T-cell (primary cell): Measurements from ENCODE around the gene CPNE4. TPM values are rescaled to one million over a fixed set of nuclear protein-coding genes. Genes with fewer than 3 reads are reported as not detected.

Source experiments
- ATAC-seq, 4 experiments: fragments of 200-7000 bp in 3 of 4; fragments of 150-1000 bp in 1 of 4; cut with Tn5 transposase; replicated peaks in 1 of 4; 1 replicate in 3 of 4; 2 replicates in 1 of 4; pipeline ENCODE4 v1.10.0; 2021; ENCODE audit warnings: moderate library complexity in 3 of 4, mild to moderate bottlenecking in 2 of 4, moderate number of reproducible peaks in 1 of 4
- CTCF ChIA-PET, 2 donors: fragments of 300-600 bp; sonication (Branson Sonifier 250); formaldehyde crosslinking; loops; one replicate each; lab custom pipeline; 2022; ENCODE audit warnings: antibody characterized with exemption in 2 of 2; lab: Charles Lee
- POLR2A ChIA-PET, 2 donors: fragments of 300-600 bp; sonication (Branson Sonifier 250); formaldehyde crosslinking; loops; one replicate each; lab custom pipeline; 2022; ENCODE audit warnings: antibody characterized with exemption in 2 of 2; lab: Charles Lee
- DNase-seq, 35 experiments: peaks; one replicate each; pipeline versions ENCODE4 v3.0.0 to v3.0.0-alpha.2; 2013 to 2023
- H3K27ac ChIP-seq: one replicate; pipeline ENCODE4 v1.5.1; 2013; ENCODE audit warnings: low read length
- H3K27me3 ChIP-seq, 2 experiments: replicated peaks in 1 of 2; 1 replicate in 1 of 2; 2 replicates in 1 of 2; pipeline versions ENCODE4 v1.6.1 to v1.7.0; 2013; ENCODE audit warnings: low read length in 1 of 2, mixed read lengths in 1 of 2; ENCODE audit not compliant: control insufficient read depth in 2 of 2, insufficient read depth in 2 of 2; ENCODE audit errors: extremely low read depth in 1 of 2
- H3K36me3 ChIP-seq, 2 donors: 1 replicate in 1 of 2; 2 replicates in 1 of 2; pipeline versions ENCODE4 v1.6.1 to v1.7.0; 2013; ENCODE audit warnings: low read length in 1 of 2; ENCODE audit not compliant: control insufficient read depth in 2 of 2, insufficient read depth in 1 of 2; ENCODE audit errors: extremely low read depth in 1 of 2
- H3K4me1 ChIP-seq, 2 experiments: 1 replicate in 1 of 2; 2 replicates in 1 of 2; pipeline versions ENCODE4 v1.6.1 to v1.7.0; 2013; ENCODE audit warnings: low read length in 2 of 2, mixed read lengths in 1 of 2; ENCODE audit not compliant: insufficient read depth in 2 of 2, control insufficient read depth in 1 of 2; ENCODE audit errors: extremely low read depth in 1 of 2
- H3K4me3 ChIP-seq, 2 donors: 1 replicate in 1 of 2; 2 replicates in 1 of 2; pipeline versions ENCODE4 v1.5.1 to v1.7.0; 2013; ENCODE audit warnings: mild to moderate bottlenecking in 2 of 2, low read length in 1 of 2, moderate library complexity in 1 of 2; ENCODE audit not compliant: control insufficient read depth in 1 of 2; ENCODE audit errors: extremely low read depth in 1 of 2
- H3K9me3 ChIP-seq: 2 replicates; pipeline ENCODE4 v1.7.0; 2013
- H3K27ac Mint-ChIP-seq, 2 donors: one replicate each; pipeline ENCODE4 v1.8.0; 2020 to 2021; ENCODE audit warnings: mild to moderate bottlenecking in 2 of 2, mixed read lengths in 2 of 2
- H3K27me3 Mint-ChIP-seq, 2 donors: one replicate each; pipeline ENCODE4 v1.8.0; 2021 to 2022; ENCODE audit warnings: mixed read lengths in 2 of 2
- H3K36me3 Mint-ChIP-seq: one replicate; pipeline ENCODE4 v1.8.0; 2021; ENCODE audit warnings: mixed read lengths
- H3K4me1 Mint-ChIP-seq, 3 donors: one replicate each; pipeline ENCODE4 v1.8.0; 2020 to 2022; ENCODE audit warnings: mixed read lengths in 3 of 3, mild to moderate bottlenecking in 1 of 3
- H3K4me3 Mint-ChIP-seq, 3 donors: one replicate each; pipeline ENCODE4 v1.8.0; 2020 to 2022; ENCODE audit warnings: mild to moderate bottlenecking in 3 of 3, mixed read lengths in 3 of 3, moderate library complexity in 3 of 3
- H3K9me3 Mint-ChIP-seq, 3 donors: one replicate each; pipeline ENCODE4 v1.8.0; 2020 to 2022; ENCODE audit warnings: mixed read lengths in 3 of 3
- WGBS: methylation state at CpG from one replicate; pipeline ENCODE4 v1.1.5; 2013; ENCODE audit warnings: missing lambda C conversion rate; ENCODE audit not compliant: insufficient coverage; 5-methylcytosine and 5-hydroxymethylcytosine counted together
- total RNA-seq, 35 experiments: library from RNA in 6 of 35; stranded (reverse) in 6 of 35; fragments of 120-200 nt in 1 of 35; gene quantifications; one replicate each; pipeline versions ENCODE4 v1.2.1 to v1.2.4 and lab custom pipeline; 2013 to 2026

The CPNE4 gene
- total RNA-seq, 5 donors from 2014 or later (not counting 1 experiment from before 2014, with no cell fraction given), result not detected

DNA sequence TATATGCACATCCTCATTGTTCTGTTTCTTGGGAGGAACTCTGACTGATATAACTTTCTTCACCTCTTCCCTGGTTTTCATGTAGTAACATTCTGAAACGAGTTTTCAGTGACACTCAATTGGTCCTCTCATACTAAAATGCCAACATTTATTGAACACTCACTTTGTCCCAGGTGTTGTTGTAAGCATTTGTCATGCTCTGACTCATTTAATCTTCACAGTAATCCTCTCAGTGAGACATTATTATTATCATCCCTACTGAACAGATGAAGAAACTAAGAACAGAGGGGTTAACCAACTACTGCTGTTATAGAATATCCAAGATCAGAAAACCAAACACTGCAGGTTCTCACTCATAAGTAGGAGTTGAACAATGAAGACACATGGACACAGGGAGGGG is 437.9 kb downstream of the CPNE4 start:
- no peak overlapping the region for H3K27ac ChIP-seq
- WGBS, result 33% methylated on average over 1 of the region's 1 CpG
- H3K27me3 Mint-ChIP-seq, result peaks cover 14 to 26% of the 10 kb centered on the region in 2 donors
- H3K9me3 Mint-ChIP-seq, result no peaks in the 10 kb centered on the region
- H3K4me1 ChIP-seq, result no peaks in the 10 kb centered on the region
- no peaks in the 10 kb centered on the region for H3K36me3 Mint-ChIP-seq
- H3K27ac Mint-ChIP-seq, result no peak overlapping the region
- peaks cover 0 to 4% of the 10 kb centered on the region in 2 experiments for H3K27me3 ChIP-seq
- H3K4me1 Mint-ChIP-seq, result no peaks in the 10 kb centered on the region
- ChIA-PET POLR2A (interaction anchor here in 1 of 2 donors (0.7 kb wide), 1 partner anchor 8 kb away, joined by 7 read pairs; no protein-coding TSS in a partner anchor), CTCF (no interaction called here)
- H3K4me3 Mint-ChIP-seq, result no peak overlapping the region
- DNase-seq (no peak), ATAC-seq (no peak)
- H3K36me3 ChIP-seq, result no peaks in the 10 kb centered on the region
- no peaks in the 10 kb centered on the region for H3K9me3 ChIP-seq
- H3K4me3 ChIP-seq, result no peak overlapping the region

DNA sequence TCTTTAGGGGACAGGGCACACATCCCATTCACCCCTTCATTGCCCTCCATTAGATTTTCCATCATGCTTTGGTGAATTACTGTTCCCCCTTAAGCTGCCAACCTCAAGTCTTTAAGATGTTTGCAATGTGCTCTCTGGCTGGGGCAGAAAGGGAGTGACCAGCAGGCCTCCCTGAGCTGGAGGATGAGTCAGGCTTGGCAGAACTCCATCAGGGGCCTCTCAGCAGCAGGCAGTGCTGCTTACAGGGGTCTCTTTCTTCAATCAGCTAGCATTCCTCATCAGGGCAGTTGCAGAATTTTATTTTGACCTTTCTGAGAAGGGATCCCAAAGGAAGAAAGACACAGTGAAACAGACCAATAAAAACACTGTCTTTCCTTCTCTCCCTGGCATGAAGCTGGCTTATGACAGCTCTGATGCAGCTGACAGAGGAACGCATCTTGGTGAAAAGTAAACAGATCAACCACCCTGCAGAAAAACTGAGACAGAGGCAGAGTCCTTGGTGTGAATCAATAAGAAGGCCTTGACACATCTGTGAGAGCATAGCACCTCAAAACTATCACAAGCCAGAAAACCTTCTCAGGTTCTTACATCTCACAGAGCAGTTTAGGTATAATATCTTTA is 443.3 kb downstream of the CPNE4 start:
- Mint-ChIP-seq H3K27ac (no peak overlapping the region), H3K4me3 (no peak overlapping the region), H3K9me3 (no peaks in the 10 kb centered on the region), H3K4me1 (no peaks in the 10 kb centered on the region), H3K27me3 (peaks cover 17 to 27% of the 10 kb centered on the region in 2 donors), H3K36me3 (no peaks in the 10 kb centered on the region)
- Histone ChIP-seq H3K4me3 (no peak overlapping the region), H3K27me3 (peaks cover 0 to 4% of the 10 kb centered on the region in 2 experiments), H3K4me1 (no peaks in the 10 kb centered on the region), H3K36me3 (no peaks in the 10 kb centered on the region), H3K27ac (no peak overlapping the region), H3K9me3 (no peaks in the 10 kb centered on the region)
- ATAC-seq (no peak), DNase-seq (no peak)
- CTCF ChIA-PET, result no interaction called here
- POLR2A ChIA-PET, result no interaction called here
- WGBS, result no CpG with 5 or more reads among the region's 1 CpG

DNA sequence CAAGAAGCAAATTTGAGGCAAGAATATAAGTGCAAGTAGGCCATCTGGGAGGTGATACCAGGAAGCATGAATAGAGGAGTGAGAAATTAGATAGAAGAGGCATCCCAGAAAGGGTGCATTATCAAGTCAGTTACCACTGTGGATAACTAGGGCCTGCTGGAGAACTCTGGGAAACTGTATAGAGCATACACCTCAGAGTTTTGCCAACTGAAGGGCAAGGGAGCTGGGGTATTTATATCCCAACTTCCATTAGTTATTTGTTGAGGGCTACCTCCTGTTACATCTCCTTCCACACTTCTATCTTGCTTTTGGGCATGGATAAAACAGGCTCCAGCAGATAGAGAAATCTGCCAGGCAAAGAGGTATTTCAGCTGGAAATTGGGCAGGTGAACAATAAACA is 448.5 kb downstream of the CPNE4 start:
- H3K4me3 Mint-ChIP-seq, result no peak overlapping the region
- Histone ChIP-seq H3K4me3 (no peak overlapping the region), H3K4me1 (no peaks in the 10 kb centered on the region), H3K9me3 (no peaks in the 10 kb centered on the region), H3K27ac (no peak overlapping the region), H3K27me3 (no peaks in the 10 kb centered on the region), H3K36me3 (no peaks in the 10 kb centered on the region)
- H3K36me3 Mint-ChIP-seq, result no peaks in the 10 kb centered on the region
- no peaks in the 10 kb centered on the region for H3K9me3 Mint-ChIP-seq
- ChIA-PET POLR2A (interaction anchor here in 1 of 2 donors (0.6 kb wide), 1 partner anchor 35 kb away, joined by 4 read pairs; no protein-coding TSS in a partner anchor), CTCF (no interaction called here)
- ATAC-seq, result no peak
- H3K4me1 Mint-ChIP-seq, result no peaks in the 10 kb centered on the region
- H3K27me3 Mint-ChIP-seq, result peaks cover 11 to 27% of the 10 kb centered on the region in 2 donors
- no peak for DNase-seq
- H3K27ac Mint-ChIP-seq, result no peak overlapping the region

GRCh38 chr3:131582438-131582837 is 452.4 kb downstream of the CPNE4 start:
- Mint-ChIP-seq H3K4me3 (no peak overlapping the region), H3K4me1 (no peaks in the 10 kb centered on the region), H3K27ac (no peak overlapping the region), H3K27me3 (peaks cover 3 to 11% of the 10 kb centered on the region in 2 donors), H3K9me3 (no peaks in the 10 kb centered on the region), H3K36me3 (no peaks in the 10 kb centered on the region)
- POLR2A ChIA-PET, result no interaction called here
- no peak overlapping the region for H3K4me3 ChIP-seq
- no CpG with 5 or more reads among the region's 1 CpG for WGBS
- H3K36me3 ChIP-seq, result no peaks in the 10 kb centered on the region
- ATAC-seq (no peak), DNase-seq (no peak)
- H3K4me1 ChIP-seq, result no peaks in the 10 kb centered on the region
- no peak overlapping the region for H3K27ac ChIP-seq
- H3K9me3 ChIP-seq, result no peaks in the 10 kb centered on the region
- CTCF ChIA-PET, result no interaction called here
- no peaks in the 10 kb centered on the region for H3K27me3 ChIP-seq

DNA sequence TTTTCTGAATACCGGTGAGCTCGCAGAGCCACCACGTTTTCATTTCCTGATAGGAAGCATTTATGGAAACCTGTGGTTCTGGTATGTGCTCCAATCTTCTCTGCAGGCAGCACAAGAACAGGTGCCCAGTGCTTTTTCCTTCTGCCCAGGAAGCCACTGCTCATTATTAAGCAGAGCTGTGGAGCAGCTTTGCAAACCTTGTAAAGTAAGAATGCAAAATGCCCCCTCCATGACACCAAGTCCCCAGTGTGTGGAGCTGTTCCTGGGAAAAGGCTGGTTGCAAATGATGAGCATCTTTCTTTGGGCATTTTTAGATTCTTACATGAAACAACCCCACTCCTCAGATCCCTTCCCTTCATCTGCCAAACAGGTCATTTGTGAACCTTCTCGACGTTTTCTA is 466.4 kb downstream of the CPNE4 start:
- H3K4me3 ChIP-seq, result no peak overlapping the region
- H3K27me3 ChIP-seq, result no peaks in the 10 kb centered on the region
- Mint-ChIP-seq H3K36me3 (no peaks in the 10 kb centered on the region), H3K9me3 (no peaks in the 10 kb centered on the region), H3K27ac (no peak overlapping the region), H3K4me1 (no peaks in the 10 kb centered on the region), H3K27me3 (peaks cover 3 to 37% of the 10 kb centered on the region in 2 donors), H3K4me3 (no peak overlapping the region)
- CTCF ChIA-PET, result no interaction called here
- 6% methylated on average over 3 of the region's 5 CpGs for WGBS
- POLR2A ChIA-PET, result no interaction called here
- no peaks in the 10 kb centered on the region for H3K4me1 ChIP-seq
- H3K9me3 ChIP-seq, result no peaks in the 10 kb centered on the region
- no peaks in the 10 kb centered on the region for H3K36me3 ChIP-seq
- DNase-seq, result no peak
- H3K27ac ChIP-seq, result no peak overlapping the region
- no peak for ATAC-seq

- DNase-seq (no peak), ATAC-seq (no peak)
- no CpG with 5 or more reads among the region's 4 CpGs for WGBS
- no peaks in the 10 kb centered on the region for H3K4me1 ChIP-seq
- CTCF ChIA-PET, result interaction anchor here in 1 of 2 donors (0.7 kb wide), 1 partner anchor 313 kb away, joined by 3 read pairs; no protein-coding TSS in a partner anchor
- no peaks in the 10 kb centered on the region for H3K9me3 ChIP-seq
- Mint-ChIP-seq H3K36me3 (no peaks in the 10 kb centered on the region), H3K4me3 (no peak overlapping the region), H3K4me1 (no peaks in the 10 kb centered on the region), H3K9me3 (no peaks in the 10 kb centered on the region), H3K27ac (no peak overlapping the region), H3K27me3 (peaks cover 0 to 46% of the 10 kb centered on the region in 2 donors)
- no peak overlapping the region for H3K27ac ChIP-seq
- H3K27me3 ChIP-seq, result peaks cover 3% of the 10 kb centered on the region in 2 experiments
- H3K36me3 ChIP-seq, result no peaks in the 10 kb centered on the region
- no peak overlapping the region for H3K4me3 ChIP-seq
- POLR2A ChIA-PET, result no interaction called here
Measured at GRCh38 chr3:131564812-131565211, 470.0 kb downstream of the CPNE4 start.
